OCI-LY1 (cell line): ENCODE results near the gene KDM4B.

Source experiments
- CTCF ChIP-seq: fragments of 200-600 bp; sonication (generic), shearing (Covaris generic); IDR thresholded peaks from 2 replicates; pipeline ENCODE4 v1.5.1; 2017; ENCODE audit warnings: mild to moderate bottlenecking, antibody characterized with exemption, low read length, moderate library complexity, mixed read lengths
- EZH2 ChIP-seq: fragments of 200-600 bp; sonication (generic), shearing (Covaris generic); IDR thresholded peaks from 2 replicates; pipeline ENCODE4 v1.8.0; 2017; ENCODE audit warnings: borderline replicate concordance, mixed run types, mild to moderate bottlenecking, antibody characterized with exemption, low read length, moderate library complexity, mixed read lengths

- TF ChIP-seq CTCF (no peak), EZH2 (no peak)
Measured at GRCh38 chr19:5085566-5085965, 116.7 kb downstream of the KDM4B start.
